Measurements from ENCODE around the gene FAP. TPM values are rescaled to one million over a fixed set of nuclear protein-coding genes. Genes with fewer than 3 reads are reported as not detected.

FAP gene
- total and polyA plus RNA-seq, 2 donors (not counting 3 experiments of a cell fraction or from before 2014, with no cell fraction given) = 1.1 TPM; not detected in 1

DNA sequence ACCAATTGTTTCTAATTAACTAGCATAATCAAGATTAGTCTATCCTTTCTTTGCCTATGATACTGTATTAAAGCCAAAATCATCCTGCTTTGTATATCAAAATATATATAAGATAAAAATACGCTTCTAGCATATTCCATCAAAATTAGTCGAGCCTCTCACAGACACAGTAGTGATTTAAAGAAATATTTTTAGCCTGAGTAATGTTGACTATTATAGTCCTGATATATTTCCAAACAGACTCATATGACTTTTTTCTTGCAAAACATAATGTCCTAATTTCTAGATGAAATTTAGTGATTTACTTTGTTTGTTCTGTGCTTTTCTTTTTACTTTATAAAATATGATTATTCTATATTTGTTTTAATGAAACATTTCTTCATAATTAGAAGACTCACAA is 30.9 kb downstream of the FAP start:
- Histone ChIP-seq H3K27me3 (ENCODE audit: control insufficient read depth in 2 of 2, insufficient read depth in 2 of 2, low read length in 2 of 2) (no peaks in the 10 kb centered on the region), H4K20me1 (replicated peaks; ENCODE audit: control insufficient read depth, extremely low read depth, insufficient read depth, low read length) (no peaks in the 10 kb centered on the region), H3K27ac (ENCODE audit: insufficient read depth, low read depth, low read length) (no peak overlapping the region), H3K9me1 (replicated peaks; ENCODE audit: control insufficient read depth, extremely low read depth, insufficient read depth, low read length) (no peaks in the 10 kb centered on the region), H2AFZ (ENCODE audit: low read depth, low read length) (no peak overlapping the region), H3K36me3 (ENCODE audit: control insufficient read depth in 2 of 2, extremely low read depth in 1 of 2, insufficient read depth in 2 of 2, low read length in 2 of 2) (no peaks in the 10 kb centered on the region), H3K4me1 (ENCODE audit: control insufficient read depth, extremely low read depth, insufficient read depth, low read length) (no peaks in the 10 kb centered on the region), H3K9ac (replicated peaks; ENCODE audit: extremely low read depth, insufficient read depth, low read length) (no peak overlapping the region), H3K79me2 (ENCODE audit: control insufficient read depth, insufficient read depth, low read length) (no peaks in the 10 kb centered on the region), H3K9me3 (replicated peaks; ENCODE audit: control insufficient read depth, insufficient read depth, low read length) (no peaks in the 10 kb centered on the region), H3K4me2 (ENCODE audit: insufficient read depth, low read length) (no peak overlapping the region), H3K4me3 (replicated peaks in 1 of 3; ENCODE audit: insufficient read depth in 1 of 3, low read depth in 1 of 3, low read length in 3 of 3) (no peak overlapping the region)
- ChIA-PET CTCF (interaction anchor here (1.6 to 3.5 kb wide), 2 partner anchors 9 to 86 kb away, joined by 11 to 17 read pairs; no protein-coding TSS in a partner anchor), POLR2A (no interaction called here)
- dilution Hi-C loops (cut with MboI; ENCODE audit: extremely low pct_ligation_motif_present, low sequenced_read_pairs) = no loop called here
- intact Hi-C loops (cut with micrococcal nuclease) = no loop called here
- no peak for DNase-seq (ENCODE audit: low read depth, low spot score)
- no peak for FAIRE-seq
- no TSS peak for BruUV-seq (replicated peaks)
- TF ChIP-seq POLR2A (IDR thresholded peaks at IDR 0.05; ENCODE audit: low read depth, low read length) = no peak
- TF ChIP-seq, protein P1, sequence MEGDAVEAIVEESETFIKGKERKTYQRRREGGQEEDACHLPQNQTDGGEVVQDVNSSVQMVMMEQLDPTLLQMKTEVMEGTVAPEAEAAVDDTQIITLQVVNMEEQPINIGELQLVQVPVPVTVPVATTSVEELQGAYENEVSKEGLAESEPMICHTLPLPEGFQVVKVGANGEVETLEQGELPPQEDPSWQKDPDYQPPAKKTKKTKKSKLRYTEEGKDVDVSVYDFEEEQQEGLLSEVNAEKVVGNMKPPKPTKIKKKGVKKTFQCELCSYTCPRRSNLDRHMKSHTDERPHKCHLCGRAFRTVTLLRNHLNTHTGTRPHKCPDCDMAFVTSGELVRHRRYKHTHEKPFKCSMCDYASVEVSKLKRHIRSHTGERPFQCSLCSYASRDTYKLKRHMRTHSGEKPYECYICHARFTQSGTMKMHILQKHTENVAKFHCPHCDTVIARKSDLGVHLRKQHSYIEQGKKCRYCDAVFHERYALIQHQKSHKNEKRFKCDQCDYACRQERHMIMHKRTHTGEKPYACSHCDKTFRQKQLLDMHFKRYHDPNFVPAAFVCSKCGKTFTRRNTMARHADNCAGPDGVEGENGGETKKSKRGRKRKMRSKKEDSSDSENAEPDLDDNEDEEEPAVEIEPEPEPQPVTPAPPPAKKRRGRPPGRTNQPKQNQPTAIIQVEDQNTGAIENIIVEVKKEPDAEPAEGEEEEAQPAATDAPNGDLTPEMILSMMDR (IDR thresholded peaks at IDR 0.05; ENCODE audit: extremely low read depth in 1 of 2, insufficient read depth in 1 of 2, low read depth in 1 of 2, low read length in 2 of 2) = no peak
- TF ChIP-seq, protein P2, sequence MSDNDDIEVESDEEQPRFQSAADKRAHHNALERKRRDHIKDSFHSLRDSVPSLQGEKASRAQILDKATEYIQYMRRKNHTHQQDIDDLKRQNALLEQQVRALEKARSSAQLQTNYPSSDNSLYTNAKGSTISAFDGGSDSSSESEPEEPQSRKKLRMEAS (IDR thresholded peaks at IDR 0.05; ENCODE audit: insufficient read depth, insufficient read length) = no peak
- TF ChIP-seq FOS (IDR thresholded peaks at IDR 0.05; ENCODE audit: borderline replicate concordance, insufficient read depth, low read length) = no peak
- TF ChIP-seq POLR2AphosphoS5 (IDR thresholded peaks at IDR 0.05; ENCODE audit: insufficient read depth, low read depth, low read length) = no peak
- TF ChIP-seq JUN (IDR thresholded peaks at IDR 0.05; ENCODE audit: borderline replicate concordance, insufficient read depth, insufficient read length, low read depth) = no peak
- TF ChIP-seq MYC (IDR thresholded peaks at IDR 0.05; ENCODE audit: low read depth, low read length) = no peak
- TF ChIP-seq EZH2 (IDR thresholded peaks at IDR 0.05; ENCODE audit: borderline replicate concordance, low read depth, low read length, severe bottlenecking) = no peak
- TF ChIP-seq GATA2 (IDR thresholded peaks at IDR 0.05; ENCODE audit: insufficient read depth, insufficient read length, low read depth, low read length) = no peak
